Thyroid gland (tissue), 4 donors: ENCODE results near the gene CFAP251. TPM values are rescaled to one million over a fixed set of nuclear protein-coding genes. Genes with fewer than 3 reads are reported as not detected.

ENCODE experiments used
- DNase-seq, 2 donors: peaks; one replicate each; pipeline ENCODE4 v3.0.0-alpha.2; 2019
- H3K27ac ChIP-seq, 3 donors: fragments of 200-600 bp; sonication (generic); 1 replicate in 2 of 3; 2 replicates in 1 of 3; pipeline ENCODE4 v1.5.1; 2016 to 2019; ENCODE audit warnings: mild to moderate bottlenecking in 1 of 3, moderate library complexity in 1 of 3
- H3K27me3 ChIP-seq: fragments of 200-600 bp; sonication (generic); one replicate; pipeline ENCODE4 v1.5.1; 2019
- H3K36me3 ChIP-seq, 2 donors: fragments of 200-600 bp; sonication (generic); one replicate each; pipeline ENCODE4 v1.5.1; 2016 to 2019
- H3K4me1 ChIP-seq, 2 donors: fragments of 200-600 bp; sonication (generic); one replicate each; pipeline ENCODE4 v1.5.1; 2017 to 2019
- H3K4me3 ChIP-seq, 3 donors: fragments of 200-600 bp; sonication (generic); replicated peaks in 1 of 3; 1 replicate in 2 of 3; 2 replicates in 1 of 3; pipeline ENCODE4 v1.5.1; 2016; ENCODE audit warnings: mild to moderate bottlenecking in 1 of 3
- H3K9me3 ChIP-seq: fragments of 200-600 bp; sonication (generic); one replicate; pipeline ENCODE4 v1.5.1; 2017
- CTCF ChIP-seq, 6 experiments: fragments of 200-600 bp in 3 of 6; fragments of 450-650 bp in 3 of 6; sonication (generic) in 3 of 6; IDR thresholded peaks; one replicate each; pipeline ENCODE4 v1.5.1; 2016 to 2019; ENCODE audit warnings: antibody characterized with exemption in 6 of 6, mild to moderate bottlenecking in 2 of 6, inconsistent platforms in 1 of 6, moderate library complexity in 1 of 6
- POLR2A ChIP-seq, 2 donors: fragments of 450-650 bp; IDR thresholded peaks; one replicate each; pipeline ENCODE4 v1.6.1; 2017; ENCODE audit warnings: antibody characterized with exemption in 2 of 2, mild to moderate bottlenecking in 2 of 2, moderate library complexity in 1 of 2
- WGBS, 2 donors: methylation state at CpG; one replicate each; pipeline ENCODE4 v1.1.5; 2017; 5-methylcytosine and 5-hydroxymethylcytosine counted together
- intact Hi-C: fragments of 100-400 bp; cut with DNase I; formaldehyde crosslinking; loops from one replicate; pipeline ENCODE4 v1.15.1; 2023
- total RNA-seq, 4 donors: library from RNA; depleted of rRNA; stranded (reverse); fragments of >200 nt; gene quantifications; one replicate each; pipeline ENCODE4 v1.2.3, GENCODE V29; 2016

CFAP251 gene
- total RNA-seq, 4 donors from 2014 or later = 17.7 to 27.0 (median 23.7) TPM

GRCh38 chr12:121943926-121944325 lies 25.5 kb downstream of the CFAP251 start:
- Histone ChIP-seq H3K4me1 (peaks cover 6 to 9% of the 10 kb centered on the region in 2 donors), H3K36me3 (no peaks in the 10 kb centered on the region), H3K9me3 (no peaks in the 10 kb centered on the region), H3K4me3 (no peak overlapping the region), H3K27me3 (no peaks in the 10 kb centered on the region), H3K27ac (no peak overlapping the region)
- no peak for DNase-seq
- intact Hi-C loops = no loop called here
- TF ChIP-seq POLR2A (IDR thresholded peaks at IDR 0.05) = no peak
- TF ChIP-seq CTCF (IDR thresholded peaks at IDR 0.05) = no peak

DNA sequence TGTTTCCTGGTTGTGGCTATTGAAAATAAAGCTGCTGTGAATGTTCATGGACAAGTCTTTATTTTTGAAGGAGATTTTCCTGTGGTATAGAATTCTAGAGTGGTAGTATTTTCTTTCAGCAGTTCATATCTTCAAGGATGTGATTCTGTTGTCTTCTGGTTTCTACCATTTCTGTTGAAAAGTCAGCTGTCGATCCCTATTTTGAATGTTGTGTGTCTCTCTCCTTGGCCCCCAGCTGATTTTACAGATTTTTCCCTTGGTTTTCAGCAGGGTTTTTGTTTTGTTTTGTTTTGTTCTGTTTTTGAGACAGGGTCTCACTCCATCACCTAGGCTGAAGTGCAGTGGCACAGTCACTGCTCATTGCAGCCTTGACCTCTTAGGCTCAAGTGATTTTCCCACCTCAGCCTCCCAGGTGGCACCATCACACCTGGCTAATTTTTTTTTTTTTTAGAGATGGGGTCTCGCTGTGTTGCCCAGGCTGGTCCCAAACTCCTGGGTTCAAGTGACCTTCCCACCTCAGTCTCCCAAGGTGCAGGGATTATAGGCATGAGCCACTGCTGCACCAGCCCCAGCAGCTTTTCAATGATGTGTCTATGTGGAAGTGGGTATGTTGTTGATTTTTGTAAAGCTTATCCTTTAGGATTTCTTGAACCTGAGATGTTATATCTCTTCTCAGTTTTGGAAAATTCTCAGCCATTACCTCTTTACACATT lies 28.1 kb downstream of the CFAP251 start:
- intact Hi-C loops = no loop called here
- WGBS, 2 donors = 87 to 94% methylated on average over 2 of the region's 2 CpGs

GRCh38 chr12:121947981-121948380 lies 29.6 kb downstream of the CFAP251 start:
- peaks cover 6 to 9% of the 10 kb centered on the region in 2 donors for H3K4me1 ChIP-seq
- DNase-seq = peak; percentile 19 to 21
- H3K4me3 ChIP-seq = no peak overlapping the region
- intact Hi-C loops = no loop called here
- H3K27me3 ChIP-seq = no peaks in the 10 kb centered on the region
- no peaks in the 10 kb centered on the region for H3K9me3 ChIP-seq
- 67 to 77% methylated on average over 2 of the region's 2 CpGs for WGBS, 2 donors
- TF ChIP-seq POLR2A (IDR thresholded peaks at IDR 0.05) (no peak), CTCF (IDR thresholded peaks at IDR 0.05) (no peak)
- H3K27ac ChIP-seq = peak overlapping the region in 2 of 3 donors; percentile 20 to 33
- no peaks in the 10 kb centered on the region for H3K36me3 ChIP-seq

More for the DNA sequence above, 28.1 kb downstream of the CFAP251 start:
- Histone ChIP-seq H3K27ac (no peak overlapping the region), H3K27me3 (no peaks in the 10 kb centered on the region), H3K36me3 (no peaks in the 10 kb centered on the region), H3K9me3 (no peaks in the 10 kb centered on the region), H3K4me1 (peaks cover 6 to 9% of the 10 kb centered on the region in 2 donors), H3K4me3 (no peak overlapping the region)
- no peak for TF ChIP-seq POLR2A (IDR thresholded peaks at IDR 0.05)
- DNase-seq = no peak

DNA sequence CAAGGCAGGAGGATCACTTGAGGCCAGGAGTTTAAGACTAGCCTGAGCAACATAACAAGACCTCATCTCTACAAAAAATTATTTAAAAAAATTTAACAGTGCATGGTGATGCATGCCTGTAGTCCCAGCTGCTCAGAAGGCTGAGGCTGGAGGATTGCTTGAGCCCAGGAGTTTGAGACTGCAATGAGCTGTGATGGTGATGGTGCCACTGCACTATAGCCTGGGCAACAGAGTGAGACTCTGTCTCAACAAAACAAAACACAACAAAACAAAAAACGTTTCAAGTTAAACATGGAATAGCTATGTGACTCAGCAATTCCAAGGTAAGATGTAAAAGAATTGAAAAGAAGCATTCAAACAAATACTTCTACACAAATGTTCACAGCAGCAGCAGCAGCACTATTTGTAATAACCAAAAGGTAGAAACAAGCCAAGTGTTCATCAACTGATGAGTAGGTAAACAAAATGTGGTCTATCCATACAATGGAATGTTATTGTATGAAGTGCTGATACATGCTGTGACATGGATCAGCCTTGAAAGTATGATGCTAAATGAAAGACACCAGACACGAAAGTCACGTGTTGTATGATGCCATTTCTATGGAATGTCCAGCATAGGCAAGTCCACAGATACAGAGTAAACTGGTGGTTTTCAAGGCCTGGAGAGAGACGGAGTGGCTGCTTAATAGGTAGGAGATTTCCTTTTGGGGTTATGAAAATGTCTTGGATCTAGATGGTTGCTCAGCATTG lies 31.4 kb downstream of the CFAP251 start:
- Histone ChIP-seq H3K27ac (no peak overlapping the region), H3K4me3 (no peak overlapping the region), H3K36me3 (no peaks in the 10 kb centered on the region), H3K27me3 (no peaks in the 10 kb centered on the region), H3K4me1 (peaks cover 6 to 9% of the 10 kb centered on the region in 2 donors), H3K9me3 (no peaks in the 10 kb centered on the region)
- intact Hi-C loops = no loop called here
- WGBS, 2 donors = 76 to 77% methylated on average over 4 of the region's 4 CpGs
- DNase-seq = no peak
- no peak for TF ChIP-seq POLR2A (IDR thresholded peaks at IDR 0.05)
- TF ChIP-seq CTCF (IDR thresholded peaks at IDR 0.05) = no peak

DNA sequence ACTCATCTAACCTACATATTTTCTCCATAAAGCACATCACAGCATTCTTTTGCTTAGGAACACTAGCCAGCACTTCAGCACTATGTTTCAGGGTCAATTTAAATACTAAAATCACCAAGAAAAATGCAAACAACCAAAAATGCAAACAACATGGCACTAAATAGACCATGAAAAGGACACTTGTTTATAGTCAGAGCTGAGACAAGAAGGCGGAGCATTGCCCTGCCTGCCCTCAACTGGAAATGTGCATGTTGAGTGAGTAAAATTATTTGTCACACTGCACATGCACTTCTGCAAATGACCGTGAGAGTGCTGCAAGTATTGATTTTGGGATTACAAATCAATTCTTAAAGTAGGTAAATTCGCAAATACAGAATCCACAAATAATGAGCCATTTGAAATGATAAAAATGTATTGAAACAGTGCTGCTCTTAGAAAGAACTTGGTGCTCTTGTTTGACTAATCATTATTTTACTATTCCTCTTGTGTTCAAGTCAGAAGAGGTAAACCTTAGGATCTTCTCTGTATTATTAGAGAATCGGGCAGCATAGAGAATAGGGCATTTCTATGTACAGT lies 34.8 kb downstream of the CFAP251 start:
- TF ChIP-seq CTCF (IDR thresholded peaks at IDR 0.05) = no peak
- TF ChIP-seq POLR2A (IDR thresholded peaks at IDR 0.05) = no peak
- Histone ChIP-seq H3K9me3 (no peaks in the 10 kb centered on the region), H3K27me3 (no peaks in the 10 kb centered on the region), H3K27ac (no peak overlapping the region), H3K36me3 (no peaks in the 10 kb centered on the region), H3K4me3 (no peak overlapping the region), H3K4me1 (peaks cover under 1% of the 10 kb centered on the region in 2 donors)
- WGBS, 2 donors = 95 to 97% methylated on average over 4 of the region's 4 CpGs
- no peak for DNase-seq
- intact Hi-C loops = no loop called here
